IMR-90 (cell line): Measurements from ENCODE around the gene SIX5. TPM values are rescaled to one million over a fixed set of nuclear protein-coding genes. Genes with fewer than 3 reads are reported as not detected.

Source experiments
- ATAC-seq: fragments of 200-7000 bp; cut with Tn5 transposase; 2 replicates; pipeline ENCODE4 v1.9.1; 2020; ENCODE audit warnings: low read depth, mild to moderate bottlenecking, moderate library complexity
- BruUV-seq: library from RNA; stranded (reverse); fragments of 400-500 nt; replicated peaks from 2 replicates; lab custom pipeline; 2021; lab: Mats Ljungman, UMichigan
- CTCF ChIA-PET: fragments of 300-600 bp; formaldehyde crosslinking; extraction: SDS; loops from one replicate; lab custom pipeline; 2021; ENCODE audit warnings: antibody characterized with exemption; lab: Yijun Ruan, JAX
- POLR2A ChIA-PET: fragments of 300-600 bp; sonication (Branson Sonifier 250); formaldehyde crosslinking; loops from one replicate; lab custom pipeline; 2022; ENCODE audit warnings: antibody characterized with exemption; ENCODE audit not compliant: unreplicated experiment; lab: Charles Lee
- DNase-seq: peaks from one replicate; pipeline ENCODE4 v3.0.0; 2013
- H2AFZ ChIP-seq: replicated peaks from 2 replicates; pipeline ENCODE3; 2013; ENCODE audit warnings: low read length, mild to moderate bottlenecking; ENCODE audit not compliant: poor library complexity
- H2AK5ac ChIP-seq: 2 replicates; pipeline ENCODE4 v1.6.1; 2013; ENCODE audit warnings: low read depth, low read length, inconsistent platforms
- H2AK9ac ChIP-seq: replicated peaks from 2 replicates; pipeline ENCODE3; 2013; ENCODE audit warnings: mild to moderate bottlenecking, low read depth, low read length, moderate library complexity; ENCODE audit not compliant: poor library complexity
- H2BK120ac ChIP-seq: 2 replicates; pipeline ENCODE4 v1.6.1; 2013; ENCODE audit warnings: low read depth, low read length, inconsistent platforms
- H2BK15ac ChIP-seq: 3 replicates; pipeline ENCODE4 v1.6.1; 2013; ENCODE audit warnings: low read depth, low read length, inconsistent platforms
- H2BK20ac ChIP-seq: 2 replicates; pipeline ENCODE4 v1.6.1; 2013; ENCODE audit warnings: low read depth, mild to moderate bottlenecking, inconsistent platforms, low read length, moderate library complexity
- H2BK5ac ChIP-seq: 2 replicates; pipeline ENCODE4 v1.6.1; 2013; ENCODE audit warnings: mild to moderate bottlenecking, low read depth, low read length, inconsistent platforms; ENCODE audit not compliant: poor library complexity, severe bottlenecking
- H3K14ac ChIP-seq: replicated peaks from 2 replicates; pipeline ENCODE4 v1.6.1; 2013; ENCODE audit warnings: low read depth, low read length, inconsistent platforms
- H3K18ac ChIP-seq: 2 replicates; pipeline ENCODE4 v1.6.1; 2013; ENCODE audit warnings: low read depth, low read length, control low read depth
- H3K23ac ChIP-seq: 2 replicates; pipeline ENCODE4 v1.6.1; 2013; ENCODE audit warnings: low read depth, low read length, inconsistent platforms
- H3K27ac ChIP-seq: 2 replicates; pipeline ENCODE4 v1.5.1; 2013; ENCODE audit warnings: mild to moderate bottlenecking, control low read depth, low read length; ENCODE audit not compliant: insufficient read depth
- H3K27me3 ChIP-seq: 2 replicates; pipeline ENCODE4 v1.6.1; 2013; ENCODE audit warnings: low read length; ENCODE audit not compliant: control insufficient read depth, insufficient read depth
- H3K36me3 ChIP-seq: 2 replicates; pipeline ENCODE4 v1.6.1; 2013; ENCODE audit warnings: low read length, mixed read lengths; ENCODE audit not compliant: control insufficient read depth, insufficient read depth
- H3K4ac ChIP-seq: 2 replicates; pipeline ENCODE4 v1.6.1; 2013; ENCODE audit warnings: low read depth, low read length, inconsistent platforms
- H3K4me1 ChIP-seq: 2 replicates; pipeline ENCODE4 v1.6.1; 2013; ENCODE audit warnings: low read length, mixed read lengths; ENCODE audit not compliant: control insufficient read depth, insufficient read depth
- H3K4me2 ChIP-seq: 2 replicates; pipeline ENCODE4 v1.6.1; 2013; ENCODE audit warnings: low read depth, mild to moderate bottlenecking, control low read depth, low read length, moderate library complexity
- H3K4me3 ChIP-seq: 2 replicates; pipeline ENCODE4 v1.5.1; 2013; ENCODE audit warnings: low read depth, mild to moderate bottlenecking, control low read depth, low read length, moderate library complexity; ENCODE audit not compliant: insufficient read depth
- H3K56ac ChIP-seq: 2 replicates; pipeline ENCODE4 v1.6.1; 2013; ENCODE audit warnings: low read length, inconsistent platforms; ENCODE audit not compliant: insufficient read depth; ENCODE audit errors: extremely low read depth
- H3K79me1 ChIP-seq, 2 experiments: 2 replicates each; pipeline ENCODE4 v1.6.1; 2013; ENCODE audit warnings: low read length in 2 of 2, inconsistent platforms in 1 of 2, low read depth in 1 of 2
- H3K9ac ChIP-seq: 2 replicates; pipeline ENCODE4 v1.6.1; 2013; ENCODE audit warnings: low read depth, low read length, control low read depth
- H3K9me1 ChIP-seq: 2 replicates; pipeline ENCODE4 v1.6.1; 2013; ENCODE audit warnings: low read length, inconsistent platforms; ENCODE audit not compliant: insufficient read depth
- H3K9me3 ChIP-seq: 2 replicates; pipeline ENCODE4 v1.6.1; 2013; ENCODE audit warnings: low read length; ENCODE audit not compliant: control insufficient read depth, insufficient read depth
- H4K20me1 ChIP-seq: 2 replicates; pipeline ENCODE4 v1.6.1; 2013; ENCODE audit warnings: low read length, inconsistent platforms; ENCODE audit not compliant: insufficient read depth
- H4K5ac ChIP-seq: 2 replicates; pipeline ENCODE4 v1.6.1; 2013; ENCODE audit warnings: mild to moderate bottlenecking, low read depth, low read length, control low read depth
- H4K8ac ChIP-seq, 2 experiments: 2 replicates each; pipeline ENCODE4 v1.6.1; 2013; ENCODE audit warnings: low read depth in 2 of 2, low read length in 2 of 2, control low read depth in 1 of 2, inconsistent platforms in 1 of 2
- H4K91ac ChIP-seq: 2 replicates; pipeline ENCODE4 v1.6.1; 2013; ENCODE audit warnings: low read depth, low read length, inconsistent platforms; ENCODE audit not compliant: insufficient read depth
- FOS ChIP-seq: fragments of 150-350 bp; IDR thresholded peaks from 2 replicates; pipeline ENCODE4 v1.6.1; 2016; ENCODE audit warnings: low read depth, low read length
- WGBS, 2 experiments: methylation state at CpG; one replicate each; pipeline versions ENCODE4 v1.1.5 to v1.1.7; 2013; ENCODE audit warnings: missing lambda C conversion rate in 2 of 2; ENCODE audit not compliant: insufficient read length in 1 of 2; ENCODE audit errors: extremely low coverage in 2 of 2; 5-methylcytosine and 5-hydroxymethylcytosine counted together
- dilution Hi-C: fragments of 300-500 bp; cut with HindIII; formaldehyde crosslinking; loops from one replicate; pipeline ENCODE4 v1.14.3; 2018; ENCODE audit warnings: low sequenced_read_pairs; ENCODE audit not compliant: unreplicated experiment
- in situ Hi-C: fragments of 300-500 bp; cut with MboI; formaldehyde crosslinking; loops from 3 replicates; pipeline ENCODE4 v1.14.3; 2019; ENCODE audit warnings: low sequenced_read_pairs, inconsistent platforms, mixed read lengths
- intact Hi-C: fragments of 100-400 bp; cut with micrococcal nuclease; formaldehyde crosslinking; loops from 2 replicates; pipeline ENCODE4 v1.10.0; 2022
- polyA plus RNA-seq, 3 experiments: library from polyadenylated mRNA; depleted of rRNA; stranded (reverse); fragments of >200 nt; gene quantifications; 2 replicates each; pipeline ENCODE4 v1.2.3, GENCODE V29; 2012; ENCODE audit warnings: low replicate concordance in 1 of 3
- total RNA-seq: library from RNA; depleted of rRNA; stranded (reverse); fragments of >200 nt; gene quantifications from 2 replicates; pipeline ENCODE4 v1.2.3, GENCODE V29; 2012
- TF ChIP-seq, protein P1 (sequence below): fragments of 150-350 bp; IDR thresholded peaks from 2 replicates; pipeline ENCODE4 v1.6.1; 2016; ENCODE audit warnings: low read depth, mild to moderate bottlenecking, low read length, moderate library complexity, borderline replicate concordance
- TF ChIP-seq, protein P2 (sequence below): fragments of 150-350 bp; IDR thresholded peaks from 2 replicates; pipeline ENCODE4 v1.6.1; 2017; ENCODE audit warnings: mild to moderate bottlenecking, antibody characterized with exemption, low read length, low read depth

The SIX5 gene
- total and polyA plus RNA-seq, 2 of the 4 experiments (the other 2 are of a cell fraction), result 0.90 to 15.5 TPM

DNA sequence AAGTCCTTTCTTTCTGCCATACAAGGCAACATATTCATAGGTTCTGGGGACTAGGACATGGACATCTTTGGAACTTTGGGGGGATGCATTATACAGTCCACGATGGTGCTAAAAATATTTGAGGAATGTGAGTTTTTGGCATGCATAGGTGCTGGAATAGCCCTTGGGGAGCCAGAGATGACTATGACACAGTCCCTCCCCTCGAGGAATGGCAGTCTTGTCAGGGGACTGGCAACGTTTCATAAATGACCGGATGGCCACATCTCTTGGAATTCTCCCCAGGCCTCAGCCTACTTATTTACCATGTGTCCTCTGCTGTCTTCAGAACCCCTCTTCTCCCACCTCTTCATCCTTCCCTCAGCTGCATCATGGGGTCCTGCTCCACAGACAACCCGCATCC, 22.2 kb downstream of the SIX5 start:
- no peak overlapping the region for H2BK120ac ChIP-seq
- H3K14ac ChIP-seq, result no peak overlapping the region
- peaks cover 22% of the 10 kb centered on the region for H3K27me3 ChIP-seq
- H3K4me1 ChIP-seq, result no peaks in the 10 kb centered on the region
- no peak overlapping the region for H2AK5ac ChIP-seq
- no peak overlapping the region for H3K4me3 ChIP-seq
- no peak overlapping the region for H3K23ac ChIP-seq
- H3K18ac ChIP-seq, result no peak overlapping the region
- H3K9ac ChIP-seq, result no peak overlapping the region
- H2BK15ac ChIP-seq, result no peak overlapping the region
- no peak overlapping the region for H3K56ac ChIP-seq
- H4K5ac ChIP-seq, result no peak overlapping the region
- intact Hi-C loops (no loop called here), dilution Hi-C loops (no loop called here), in situ Hi-C loops (no loop called here)
- no peak overlapping the region for H3K4ac ChIP-seq
- no peak overlapping the region for H4K8ac ChIP-seq
- H3K79me1 ChIP-seq, result no peaks in the 10 kb centered on the region
- H3K9me1 ChIP-seq, result no peaks in the 10 kb centered on the region
- no peak overlapping the region for H3K27ac ChIP-seq
- POLR2A ChIA-PET, result no interaction called here
- no peak overlapping the region for H3K4me2 ChIP-seq
- no peak overlapping the region for H4K91ac ChIP-seq
- CTCF ChIA-PET, result no interaction called here
- no peaks in the 10 kb centered on the region for H3K36me3 ChIP-seq
- no TSS peak for BruUV-seq
- no peak overlapping the region for H2BK5ac ChIP-seq
- DNase-seq (no peak), ATAC-seq (no peak)
- H2AK9ac ChIP-seq, result no peak overlapping the region
- H2AFZ ChIP-seq, result no peak overlapping the region
- WGBS, 2 experiments, result 65% methylated on average over 4 of the region's 5 CpGs; no CpG with 5 or more reads in 1 of the 2 experiments
- no peak overlapping the region for H2BK20ac ChIP-seq
- TF ChIP-seq, protein P1, sequence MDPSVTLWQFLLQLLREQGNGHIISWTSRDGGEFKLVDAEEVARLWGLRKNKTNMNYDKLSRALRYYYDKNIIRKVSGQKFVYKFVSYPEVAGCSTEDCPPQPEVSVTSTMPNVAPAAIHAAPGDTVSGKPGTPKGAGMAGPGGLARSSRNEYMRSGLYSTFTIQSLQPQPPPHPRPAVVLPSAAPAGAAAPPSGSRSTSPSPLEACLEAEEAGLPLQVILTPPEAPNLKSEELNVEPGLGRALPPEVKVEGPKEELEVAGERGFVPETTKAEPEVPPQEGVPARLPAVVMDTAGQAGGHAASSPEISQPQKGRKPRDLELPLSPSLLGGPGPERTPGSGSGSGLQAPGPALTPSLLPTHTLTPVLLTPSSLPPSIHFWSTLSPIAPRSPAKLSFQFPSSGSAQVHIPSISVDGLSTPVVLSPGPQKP, result no peak
- TF ChIP-seq, protein P2, sequence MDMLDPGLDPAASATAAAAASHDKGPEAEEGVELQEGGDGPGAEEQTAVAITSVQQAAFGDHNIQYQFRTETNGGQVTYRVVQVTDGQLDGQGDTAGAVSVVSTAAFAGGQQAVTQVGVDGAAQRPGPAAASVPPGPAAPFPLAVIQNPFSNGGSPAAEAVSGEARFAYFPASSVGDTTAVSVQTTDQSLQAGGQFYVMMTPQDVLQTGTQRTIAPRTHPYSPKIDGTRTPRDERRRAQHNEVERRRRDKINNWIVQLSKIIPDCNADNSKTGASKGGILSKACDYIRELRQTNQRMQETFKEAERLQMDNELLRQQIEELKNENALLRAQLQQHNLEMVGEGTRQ, result no peak
- no peak for TF ChIP-seq FOS
- no peaks in the 10 kb centered on the region for H4K20me1 ChIP-seq
- no peaks in the 10 kb centered on the region for H3K9me3 ChIP-seq
